Endothelial cell of umbilical vein (primary cell): ENCODE results near the gene LRRC8C. TPM values are rescaled to one million over a fixed set of nuclear protein-coding genes. Genes with fewer than 3 reads are reported as not detected.

Experiments used
- BruUV-seq: library from RNA; stranded (reverse); fragments of 400-500 nt; replicated peaks from 2 replicates; lab custom pipeline; 2021; lab: Mats Ljungman, UMichigan
- CTCF ChIA-PET: fragments of 300-600, 350-600 bp; sonication (Branson Sonifier 250); formaldehyde crosslinking; loops from one replicate; lab custom pipeline; 2021; ENCODE audit warnings: antibody characterized with exemption, inconsistent platforms; lab: Charles Lee
- POLR2A ChIA-PET: fragments of 300-600, 350-600 bp; sonication (Branson Sonifier 250); formaldehyde crosslinking; loops from one replicate; lab custom pipeline; 2021; ENCODE audit warnings: antibody characterized with exemption, inconsistent platforms; lab: Charles Lee
- DNase-seq: peaks from one replicate; pipeline ENCODE4 v3.0.0-alpha.2; 2011; ENCODE audit warnings: low read depth, low spot score
- FAIRE-seq: peaks from 2 replicates; lab custom pipeline; 2011; peaks lifted over from hg19 to GRCh38; lab: Jason Lieb, UNC
- H2AFZ ChIP-seq: 2 replicates; pipeline ENCODE4 v1.6.0; 2012; ENCODE audit warnings: low read depth, low read length, control low read depth, inconsistent platforms
- H3K27ac ChIP-seq: 2 replicates; pipeline ENCODE4 v1.5.1; 2011; ENCODE audit warnings: low read depth, mild to moderate bottlenecking, control low read depth, low read length, moderate library complexity; ENCODE audit not compliant: insufficient read depth
- H3K27me3 ChIP-seq, 2 experiments: 2 replicates each; pipeline versions ENCODE4 v1.6.0 to v1.6.1; 2011; ENCODE audit warnings: low read length in 2 of 2, mixed read lengths in 1 of 2; ENCODE audit not compliant: control insufficient read depth in 2 of 2, insufficient read depth in 2 of 2
- H3K36me3 ChIP-seq, 2 experiments: 2 replicates in 1 of 2; 3 replicates in 1 of 2; pipeline ENCODE4 v1.5.1; 2011; ENCODE audit warnings: low read length in 2 of 2, mild to moderate bottlenecking in 1 of 2, moderate library complexity in 1 of 2; ENCODE audit not compliant: control insufficient read depth in 2 of 2, insufficient read depth in 2 of 2; ENCODE audit errors: extremely low read depth in 1 of 2
- H3K4me1 ChIP-seq: 3 replicates; pipeline ENCODE4 v1.5.1; 2011; ENCODE audit warnings: mild to moderate bottlenecking, low read length; ENCODE audit not compliant: control insufficient read depth, insufficient read depth; ENCODE audit errors: extremely low read depth
- H3K4me2 ChIP-seq: 2 replicates; pipeline ENCODE4 v1.6.1; 2011; ENCODE audit warnings: low read length, control low read depth, mixed read lengths; ENCODE audit not compliant: insufficient read depth
- H3K4me3 ChIP-seq, 3 experiments: fragments of 200-600 bp in 1 of 3; sonication (generic), shearing (Covaris generic) in 1 of 3; replicated peaks in 1 of 3; 2 replicates each; pipeline ENCODE4 v1.5.1; 2011 to 2016; ENCODE audit warnings: control low read depth in 3 of 3, low read length in 3 of 3, mild to moderate bottlenecking in 2 of 3, inconsistent platforms in 1 of 3, low read depth in 1 of 3, moderate library complexity in 1 of 3; ENCODE audit not compliant: insufficient read depth in 1 of 3
- H3K79me2 ChIP-seq: 2 replicates; pipeline ENCODE4 v1.6.0; 2012; ENCODE audit warnings: low read length, inconsistent platforms; ENCODE audit not compliant: control insufficient read depth, insufficient read depth
- H3K9ac ChIP-seq: replicated peaks from 2 replicates; pipeline ENCODE3; 2011; ENCODE audit warnings: low read length, control low read depth; ENCODE audit not compliant: insufficient read depth; ENCODE audit errors: extremely low read depth
- H3K9me1 ChIP-seq: replicated peaks from 3 replicates; pipeline ENCODE4 v1.6.0; 2011; ENCODE audit warnings: mild to moderate bottlenecking, low read length; ENCODE audit not compliant: control insufficient read depth, insufficient read depth; ENCODE audit errors: extremely low read depth
- H3K9me3 ChIP-seq: replicated peaks from 2 replicates; pipeline ENCODE4 v1.5.1; 2012; ENCODE audit warnings: low read length, inconsistent platforms; ENCODE audit not compliant: control insufficient read depth, insufficient read depth
- H4K20me1 ChIP-seq: replicated peaks from 2 replicates; pipeline ENCODE3; 2011; ENCODE audit warnings: mild to moderate bottlenecking, low read length; ENCODE audit not compliant: control insufficient read depth, insufficient read depth; ENCODE audit errors: extremely low read depth
- EZH2 ChIP-seq: IDR thresholded peaks from 2 replicates; pipeline ENCODE4 v1.6.1; 2012; ENCODE audit warnings: borderline replicate concordance, low read depth, mild to moderate bottlenecking, moderate library complexity, low read length, inconsistent platforms; ENCODE audit not compliant: severe bottlenecking
- JUN ChIP-seq: IDR thresholded peaks from 2 replicates; pipeline ENCODE4 v1.6.1; 2011; ENCODE audit warnings: borderline replicate concordance, low read depth; ENCODE audit not compliant: insufficient read length, insufficient read depth
- MYC ChIP-seq: IDR thresholded peaks from one replicate; pipeline ENCODE4 v1.6.1; 2011; ENCODE audit warnings: mild to moderate bottlenecking, low read depth, low read length
- POLR2A ChIP-seq: IDR thresholded peaks from 2 replicates; pipeline ENCODE4 v1.6.1; 2012; ENCODE audit warnings: low read depth, mild to moderate bottlenecking, control low read depth, low read length
- dilution Hi-C: fragments of 300-500 bp; cut with MboI; formaldehyde crosslinking; loops from one replicate; pipeline ENCODE4 v1.15.0; 2019; ENCODE audit warnings: low sequenced_read_pairs; ENCODE audit not compliant: extremely low pct_ligation_motif_present
- intact Hi-C: fragments of 100-400 bp; cut with micrococcal nuclease; formaldehyde crosslinking; loops from one replicate; pipeline ENCODE4 v1.10.0; 2022
- polyA plus RNA-seq, 4 experiments: library from polyadenylated mRNA; depleted of rRNA in 3 of 4; stranded (reverse) in 3 of 4; unstranded in 1 of 4; fragments of >200 nt; gene quantifications; 2 replicates each; pipeline versions ENCODE4 v1.2.1 to v1.2.3, GENCODE V29; 2011 to 2012; ENCODE audit warnings: missing spikeins in 1 of 4
- total RNA-seq: library from RNA; stranded (reverse); gene quantifications from 2 replicates; pipeline ENCODE4 v1.2.3, GENCODE V29; 2021
- TF ChIP-seq, protein P1 (sequence below): IDR thresholded peaks from 2 replicates; pipeline ENCODE4 v1.6.1; 2011; ENCODE audit not compliant: insufficient read depth, insufficient read length
- TF ChIP-seq, protein P2 (sequence below), 2 donors: IDR thresholded peaks; 1 replicate in 1 of 2; 2 replicates in 1 of 2; pipeline ENCODE4 v1.5.1; 2011; ENCODE audit warnings: low read length in 2 of 2, mild to moderate bottlenecking in 2 of 2, moderate library complexity in 2 of 2, control low read depth in 1 of 2, inconsistent platforms in 1 of 2, low read depth in 1 of 2; ENCODE audit not compliant: insufficient read depth in 1 of 2; ENCODE audit errors: extremely low read depth in 1 of 2

Gene LRRC8C
- total and polyA plus RNA-seq, 2 donors (not counting 3 experiments of a cell fraction or from before 2014, with no cell fraction given): 33.6 to 51.5 TPM

DNA sequence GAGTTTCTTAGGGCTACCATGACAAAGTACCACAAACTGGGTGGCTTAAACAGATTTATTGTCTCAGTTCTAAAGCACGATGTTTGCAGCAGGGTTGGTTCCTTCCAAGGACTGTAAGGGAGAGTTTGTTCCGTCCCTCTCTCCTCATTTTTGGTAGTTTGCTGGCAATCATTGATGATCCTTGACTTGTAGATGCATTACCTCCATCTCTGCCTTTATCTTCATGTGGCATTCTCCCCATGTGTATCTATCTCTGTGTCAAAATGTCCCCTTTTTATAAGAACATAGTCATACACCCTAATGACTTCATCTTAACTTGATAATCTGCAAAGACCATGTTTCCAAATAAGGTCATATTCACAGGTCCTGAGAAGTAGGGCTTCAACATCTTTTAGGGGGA lies 90.2 kb downstream of the LRRC8C start:
- Histone ChIP-seq H3K9me1 (no peaks in the 10 kb centered on the region), H3K27me3 (no peaks in the 10 kb centered on the region), H3K4me2 (no peak overlapping the region), H3K9me3 (no peaks in the 10 kb centered on the region), H3K79me2 (peaks cover 3% of the 10 kb centered on the region), H3K36me3 (no peaks in the 10 kb centered on the region), H3K4me3 (no peak overlapping the region), H3K27ac (peak overlapping the region; percentile 85), H3K9ac (no peak overlapping the region), H2AFZ (no peak overlapping the region), H3K4me1 (peaks cover 78% of the 10 kb centered on the region), H4K20me1 (no peaks in the 10 kb centered on the region)
- dilution Hi-C loops (no loop called here), intact Hi-C loops (no loop called here)
- ChIA-PET POLR2A (interaction anchor here (0.6 kb wide), 1 partner anchor 1040 kb away, joined by 3 read pairs; no protein-coding TSS in a partner anchor), CTCF (interaction anchor here (1.4 to 2.0 kb wide), 3 partner anchors 17 to 40 kb away, joined by 3 to 10 read pairs (median 6); no protein-coding TSS in a partner anchor)
- no peak for FAIRE-seq
- no peak for DNase-seq
- no TSS peak for BruUV-seq
- TF ChIP-seq, protein P1, sequence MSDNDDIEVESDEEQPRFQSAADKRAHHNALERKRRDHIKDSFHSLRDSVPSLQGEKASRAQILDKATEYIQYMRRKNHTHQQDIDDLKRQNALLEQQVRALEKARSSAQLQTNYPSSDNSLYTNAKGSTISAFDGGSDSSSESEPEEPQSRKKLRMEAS: no peak
- no peak for TF ChIP-seq JUN
- TF ChIP-seq EZH2: no peak
- TF ChIP-seq, protein P2, sequence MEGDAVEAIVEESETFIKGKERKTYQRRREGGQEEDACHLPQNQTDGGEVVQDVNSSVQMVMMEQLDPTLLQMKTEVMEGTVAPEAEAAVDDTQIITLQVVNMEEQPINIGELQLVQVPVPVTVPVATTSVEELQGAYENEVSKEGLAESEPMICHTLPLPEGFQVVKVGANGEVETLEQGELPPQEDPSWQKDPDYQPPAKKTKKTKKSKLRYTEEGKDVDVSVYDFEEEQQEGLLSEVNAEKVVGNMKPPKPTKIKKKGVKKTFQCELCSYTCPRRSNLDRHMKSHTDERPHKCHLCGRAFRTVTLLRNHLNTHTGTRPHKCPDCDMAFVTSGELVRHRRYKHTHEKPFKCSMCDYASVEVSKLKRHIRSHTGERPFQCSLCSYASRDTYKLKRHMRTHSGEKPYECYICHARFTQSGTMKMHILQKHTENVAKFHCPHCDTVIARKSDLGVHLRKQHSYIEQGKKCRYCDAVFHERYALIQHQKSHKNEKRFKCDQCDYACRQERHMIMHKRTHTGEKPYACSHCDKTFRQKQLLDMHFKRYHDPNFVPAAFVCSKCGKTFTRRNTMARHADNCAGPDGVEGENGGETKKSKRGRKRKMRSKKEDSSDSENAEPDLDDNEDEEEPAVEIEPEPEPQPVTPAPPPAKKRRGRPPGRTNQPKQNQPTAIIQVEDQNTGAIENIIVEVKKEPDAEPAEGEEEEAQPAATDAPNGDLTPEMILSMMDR (IDR thresholded peaks at IDR 0.05; ENCODE audit: extremely low read depth in 1 of 2, insufficient read depth in 1 of 2, low read depth in 1 of 2, low read length in 2 of 2): no peak
- TF ChIP-seq MYC: no peak
- no peak for TF ChIP-seq POLR2A
